Ishikawa (cell line): ENCODE data around the gene CAMTA2.

Source experiments
- EP300 ChIP-seq: IDR thresholded peaks from 2 replicates; pipeline ENCODE4 v1.6.1; 2012; ENCODE audit warnings: borderline replicate concordance
- YY1 ChIP-seq: IDR thresholded peaks from 2 replicates; pipeline ENCODE4 v1.6.1; 2012; ENCODE audit warnings: low read depth

DNA sequence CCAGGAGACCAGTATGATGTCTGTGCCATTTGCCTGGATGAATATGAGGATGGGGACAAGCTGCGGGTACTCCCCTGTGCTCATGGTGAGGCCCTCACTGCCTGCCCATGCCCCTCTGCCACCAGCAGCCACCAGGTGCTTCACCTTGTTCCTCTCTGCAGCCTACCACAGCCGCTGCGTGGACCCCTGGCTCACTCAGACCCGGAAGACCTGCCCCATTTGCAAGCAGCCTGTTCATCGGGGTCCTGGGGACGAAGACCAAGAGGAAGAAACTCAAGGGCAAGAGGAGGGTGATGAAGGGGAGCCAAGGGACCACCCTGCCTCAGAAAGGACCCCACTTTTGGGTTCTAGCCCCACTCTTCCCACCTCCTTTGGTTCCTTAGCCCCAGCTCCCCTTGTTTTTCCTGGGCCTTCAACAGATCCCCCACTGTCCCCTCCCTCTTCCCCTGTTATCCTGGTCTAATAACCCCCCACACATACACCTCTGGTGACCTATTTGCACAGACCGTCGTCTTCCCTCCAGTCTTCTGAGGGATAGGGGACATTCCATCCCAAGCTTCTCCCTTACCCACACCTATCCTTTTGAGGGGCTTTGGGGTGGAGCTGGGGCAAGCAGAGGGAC lies 42.8 kb downstream of the CAMTA2 start:
- TF ChIP-seq EP300 (no peak), YY1 (no peak)
